Lung (tissue), 12 donors: Measurements from ENCODE around the gene PPP2R2C. TPM values are rescaled to one million over a fixed set of nuclear protein-coding genes. Genes with fewer than 3 reads are reported as not detected.

Source experiments
- ATAC-seq: fragments of 200-7000 bp; cut with Tn5 transposase; one replicate; pipeline ENCODE4 v1.9.1; 2020; ENCODE audit warnings: moderate number of reproducible peaks; ENCODE audit not compliant: insufficient read depth, low FRiP score
- DNase-seq, 3 donors: peaks; one replicate each; pipeline ENCODE4 v3.0.0-alpha.2; 2013 to 2017
- H3K27ac ChIP-seq, 2 donors: one replicate each; pipeline ENCODE4 v1.5.1; 2013; ENCODE audit warnings: mild to moderate bottlenecking in 2 of 2, moderate library complexity in 2 of 2, control low read depth in 1 of 2, inconsistent platforms in 1 of 2, low read depth in 1 of 2, low read length in 1 of 2
- H3K27me3 ChIP-seq, 3 donors: one replicate each; pipeline ENCODE4 v1.5.1; 2013; ENCODE audit warnings: low read length in 2 of 3; ENCODE audit not compliant: control insufficient read depth in 3 of 3, insufficient read depth in 3 of 3
- H3K36me3 ChIP-seq, 4 donors: one replicate each; pipeline ENCODE4 v1.5.1; 2013; ENCODE audit warnings: low read length in 4 of 4, mild to moderate bottlenecking in 1 of 4, moderate library complexity in 1 of 4; ENCODE audit not compliant: control insufficient read depth in 4 of 4, insufficient read depth in 4 of 4
- H3K4me1 ChIP-seq, 5 donors: one replicate each; pipeline ENCODE4 v1.5.1; 2013; ENCODE audit warnings: low read length in 5 of 5, mild to moderate bottlenecking in 2 of 5, moderate library complexity in 1 of 5; ENCODE audit not compliant: control insufficient read depth in 5 of 5, insufficient read depth in 5 of 5
- H3K4me3 ChIP-seq: one replicate; pipeline ENCODE4 v1.5.1; 2013; ENCODE audit warnings: mild to moderate bottlenecking, control low read depth, moderate library complexity
- H3K9ac ChIP-seq, 2 donors: one replicate each; pipeline ENCODE4 v1.5.1; 2013; ENCODE audit warnings: low read length in 2 of 2, control low read depth in 1 of 2; ENCODE audit not compliant: insufficient read depth in 1 of 2
- H3K9me3 ChIP-seq, 4 donors: one replicate each; pipeline ENCODE4 v1.5.1; 2013; ENCODE audit warnings: low read length in 3 of 4, mild to moderate bottlenecking in 1 of 4, moderate library complexity in 1 of 4; ENCODE audit not compliant: control insufficient read depth in 4 of 4, insufficient read depth in 3 of 4
- CTCF ChIP-seq: IDR thresholded peaks from 2 replicates; pipeline ENCODE4 v1.5.1; 2012; ENCODE audit warnings: mild to moderate bottlenecking; ENCODE audit errors: control extremely low read depth, extremely low read depth
- WGBS, 2 donors: extraction: QIAGEN DNeasy Blood & Tissue Kit; methylation state at CpG; one replicate each; pipeline ENCODE4 v1.1.7; 2013; 5-methylcytosine and 5-hydroxymethylcytosine counted together
- polyA plus RNA-seq, 2 donors: library from polyadenylated mRNA; stranded (reverse); fragments of 200-250 nt; gene quantifications; one replicate each; pipeline ENCODE4 v1.2.1, GENCODE V29; 2013
- total RNA-seq, 2 donors: library from RNA; depleted of rRNA in 1 of 2; stranded (reverse); fragments of >200 nt in 1 of 2; gene quantifications; one replicate each; pipeline ENCODE4 v1.2.1, GENCODE V29; 2014 to 2021
- donor health status: control.
- donor health status: control.
- donor health status: Bipolar disorder and iron deficiency.
- donor health status: healthy.
- donor health status: DM: yes; HTN: yes; CAD: no.

PPP2R2C gene
- total and polyA plus RNA-seq, 4 donors, result 0.03 to 0.57 (median 0.04) TPM

DNA sequence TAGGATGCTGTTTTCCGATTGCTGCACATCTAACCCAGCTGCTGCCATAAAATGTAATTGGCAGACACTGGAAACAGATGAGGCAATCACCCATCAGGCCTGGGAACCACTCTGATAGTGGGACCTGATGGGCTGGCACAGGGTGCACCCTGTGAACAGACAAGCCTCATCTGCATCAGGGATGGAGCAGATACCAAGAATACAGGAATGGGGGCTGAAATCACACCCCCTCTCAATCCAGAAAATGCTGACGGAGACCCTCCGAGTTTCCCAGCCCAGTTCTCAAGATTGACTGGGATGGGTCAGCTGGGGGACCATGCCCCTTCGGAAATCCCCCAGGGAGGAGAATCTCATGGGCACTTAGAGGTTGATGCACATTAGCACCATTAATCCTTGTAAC is 28.8 kb upstream of the PPP2R2C start:
- no peak for TF ChIP-seq CTCF
- no peaks in the 10 kb centered on the region for H3K36me3 ChIP-seq
- DNase-seq, result no peak
- H3K27me3 ChIP-seq, result peaks cover 0 to 2% (median 1%) of the 10 kb centered on the region in 3 donors
- no peak overlapping the region for H3K27ac ChIP-seq
- H3K9ac ChIP-seq, result no peak overlapping the region
- WGBS, 2 donors, result 81 to 91% methylated on average over 4 of the region's 4 CpGs
- H3K9me3 ChIP-seq, result peaks cover 0 to 6% (median 5%) of the 10 kb centered on the region in 4 donors
- no peak for ATAC-seq
- no peaks in the 10 kb centered on the region for H3K4me1 ChIP-seq
- no peak overlapping the region for H3K4me3 ChIP-seq

GRCh38 chr4:6500481-6501140 is 28.2 kb upstream of the PPP2R2C start:
- Histone ChIP-seq H3K36me3 (no peaks in the 10 kb centered on the region), H3K27me3 (peaks cover 0 to 4% (median 2%) of the 10 kb centered on the region in 3 donors), H3K4me3 (no peak overlapping the region), H3K9ac (no peak overlapping the region), H3K4me1 (no peaks in the 10 kb centered on the region), H3K27ac (no peak overlapping the region), H3K9me3 (peaks cover 0 to 6% (median 5%) of the 10 kb centered on the region in 4 donors)
- DNase-seq, result no peak
- 56 to 73% methylated on average over 10 of the region's 10 CpGs for WGBS, 2 donors
- no peak for ATAC-seq
- no peak for TF ChIP-seq CTCF

DNA sequence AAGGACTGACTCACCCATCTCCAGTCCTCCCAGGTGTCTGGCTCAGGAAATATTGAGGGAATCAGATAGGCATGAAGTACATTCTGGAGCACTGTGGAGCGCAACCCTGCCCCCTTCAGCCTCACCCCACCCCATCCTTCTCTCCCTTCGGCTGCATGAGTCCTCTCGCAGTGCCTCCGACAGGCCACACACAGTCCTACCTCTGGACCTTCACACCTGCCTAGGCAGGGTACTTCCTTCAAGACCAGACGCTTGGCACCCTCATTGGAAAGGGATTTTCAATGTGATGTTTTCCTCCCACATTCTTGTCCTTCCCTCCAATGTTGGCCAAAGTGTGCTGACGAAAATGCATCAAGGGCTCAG is 26.8 kb upstream of the PPP2R2C start:
- WGBS, 2 donors, result 78 to 79% methylated on average over 6 of the region's 6 CpGs
- no peak overlapping the region for H3K9ac ChIP-seq
- no peak for DNase-seq

More for the DNA sequence above, 26.8 kb upstream of the PPP2R2C start:
- peaks cover 0 to 6% (median 2%) of the 10 kb centered on the region in 4 donors for H3K9me3 ChIP-seq
- H3K4me1 ChIP-seq, result peaks cover 0 to 1% (median 0%) of the 10 kb centered on the region in 5 donors
- H3K27me3 ChIP-seq, result peaks cover 0 to 4% (median 2%) of the 10 kb centered on the region in 3 donors
- no peak overlapping the region for H3K27ac ChIP-seq
- H3K36me3 ChIP-seq, result no peaks in the 10 kb centered on the region
- no peak for ATAC-seq
- no peak overlapping the region for H3K4me3 ChIP-seq
- no peak for TF ChIP-seq CTCF
